IMR-90 (cell line): Measurements from ENCODE around the gene SH2D1B. TPM values are rescaled to one million over a fixed set of nuclear protein-coding genes. Genes with fewer than 3 reads are reported as not detected.

Experiments used
- ATAC-seq: fragments of 200-7000 bp; cut with Tn5 transposase; 2 replicates; pipeline ENCODE4 v1.9.1; 2020; ENCODE audit warnings: low read depth, mild to moderate bottlenecking, moderate library complexity
- BruUV-seq: library from RNA; stranded (reverse); fragments of 400-500 nt; replicated peaks from 2 replicates; lab custom pipeline; 2021; lab: Mats Ljungman, UMichigan
- CTCF ChIA-PET: fragments of 300-600 bp; formaldehyde crosslinking; extraction: SDS; loops from one replicate; lab custom pipeline; 2021; ENCODE audit warnings: antibody characterized with exemption; lab: Yijun Ruan, JAX
- POLR2A ChIA-PET: fragments of 300-600 bp; sonication (Branson Sonifier 250); formaldehyde crosslinking; loops from one replicate; lab custom pipeline; 2022; ENCODE audit warnings: antibody characterized with exemption; ENCODE audit not compliant: unreplicated experiment; lab: Charles Lee
- DNase-seq: peaks from one replicate; pipeline ENCODE4 v3.0.0; 2013
- H2AFZ ChIP-seq: replicated peaks from 2 replicates; pipeline ENCODE3; 2013; ENCODE audit warnings: low read length, mild to moderate bottlenecking; ENCODE audit not compliant: poor library complexity
- H2AK5ac ChIP-seq: 2 replicates; pipeline ENCODE4 v1.6.1; 2013; ENCODE audit warnings: low read depth, low read length, inconsistent platforms
- H2AK9ac ChIP-seq: replicated peaks from 2 replicates; pipeline ENCODE3; 2013; ENCODE audit warnings: mild to moderate bottlenecking, low read depth, low read length, moderate library complexity; ENCODE audit not compliant: poor library complexity
- H2BK120ac ChIP-seq: 2 replicates; pipeline ENCODE4 v1.6.1; 2013; ENCODE audit warnings: low read depth, low read length, inconsistent platforms
- H2BK15ac ChIP-seq: 3 replicates; pipeline ENCODE4 v1.6.1; 2013; ENCODE audit warnings: low read depth, low read length, inconsistent platforms
- H2BK20ac ChIP-seq: 2 replicates; pipeline ENCODE4 v1.6.1; 2013; ENCODE audit warnings: low read depth, mild to moderate bottlenecking, inconsistent platforms, low read length, moderate library complexity
- H2BK5ac ChIP-seq: 2 replicates; pipeline ENCODE4 v1.6.1; 2013; ENCODE audit warnings: mild to moderate bottlenecking, low read depth, low read length, inconsistent platforms; ENCODE audit not compliant: poor library complexity, severe bottlenecking
- H3K14ac ChIP-seq: replicated peaks from 2 replicates; pipeline ENCODE4 v1.6.1; 2013; ENCODE audit warnings: low read depth, low read length, inconsistent platforms
- H3K18ac ChIP-seq: 2 replicates; pipeline ENCODE4 v1.6.1; 2013; ENCODE audit warnings: low read depth, low read length, control low read depth
- H3K23ac ChIP-seq: 2 replicates; pipeline ENCODE4 v1.6.1; 2013; ENCODE audit warnings: low read depth, low read length, inconsistent platforms
- H3K27ac ChIP-seq: 2 replicates; pipeline ENCODE4 v1.5.1; 2013; ENCODE audit warnings: mild to moderate bottlenecking, control low read depth, low read length; ENCODE audit not compliant: insufficient read depth
- H3K27me3 ChIP-seq: 2 replicates; pipeline ENCODE4 v1.6.1; 2013; ENCODE audit warnings: low read length; ENCODE audit not compliant: control insufficient read depth, insufficient read depth
- H3K36me3 ChIP-seq: 2 replicates; pipeline ENCODE4 v1.6.1; 2013; ENCODE audit warnings: low read length, mixed read lengths; ENCODE audit not compliant: control insufficient read depth, insufficient read depth
- H3K4ac ChIP-seq: 2 replicates; pipeline ENCODE4 v1.6.1; 2013; ENCODE audit warnings: low read depth, low read length, inconsistent platforms
- H3K4me1 ChIP-seq: 2 replicates; pipeline ENCODE4 v1.6.1; 2013; ENCODE audit warnings: low read length, mixed read lengths; ENCODE audit not compliant: control insufficient read depth, insufficient read depth
- H3K4me2 ChIP-seq: 2 replicates; pipeline ENCODE4 v1.6.1; 2013; ENCODE audit warnings: low read depth, mild to moderate bottlenecking, control low read depth, low read length, moderate library complexity
- H3K4me3 ChIP-seq: 2 replicates; pipeline ENCODE4 v1.5.1; 2013; ENCODE audit warnings: low read depth, mild to moderate bottlenecking, control low read depth, low read length, moderate library complexity; ENCODE audit not compliant: insufficient read depth
- H3K56ac ChIP-seq: 2 replicates; pipeline ENCODE4 v1.6.1; 2013; ENCODE audit warnings: low read length, inconsistent platforms; ENCODE audit not compliant: insufficient read depth; ENCODE audit errors: extremely low read depth
- H3K79me1 ChIP-seq, 2 experiments: 2 replicates each; pipeline ENCODE4 v1.6.1; 2013; ENCODE audit warnings: low read length in 2 of 2, inconsistent platforms in 1 of 2, low read depth in 1 of 2
- H3K9ac ChIP-seq: 2 replicates; pipeline ENCODE4 v1.6.1; 2013; ENCODE audit warnings: low read depth, low read length, control low read depth
- H3K9me1 ChIP-seq: 2 replicates; pipeline ENCODE4 v1.6.1; 2013; ENCODE audit warnings: low read length, inconsistent platforms; ENCODE audit not compliant: insufficient read depth
- H3K9me3 ChIP-seq: 2 replicates; pipeline ENCODE4 v1.6.1; 2013; ENCODE audit warnings: low read length; ENCODE audit not compliant: control insufficient read depth, insufficient read depth
- H4K20me1 ChIP-seq: 2 replicates; pipeline ENCODE4 v1.6.1; 2013; ENCODE audit warnings: low read length, inconsistent platforms; ENCODE audit not compliant: insufficient read depth
- H4K5ac ChIP-seq: 2 replicates; pipeline ENCODE4 v1.6.1; 2013; ENCODE audit warnings: mild to moderate bottlenecking, low read depth, low read length, control low read depth
- H4K8ac ChIP-seq, 2 experiments: 2 replicates each; pipeline ENCODE4 v1.6.1; 2013; ENCODE audit warnings: low read depth in 2 of 2, low read length in 2 of 2, control low read depth in 1 of 2, inconsistent platforms in 1 of 2
- H4K91ac ChIP-seq: 2 replicates; pipeline ENCODE4 v1.6.1; 2013; ENCODE audit warnings: low read depth, low read length, inconsistent platforms; ENCODE audit not compliant: insufficient read depth
- BHLHE40 ChIP-seq: fragments of 150-350 bp; IDR thresholded peaks from 2 replicates; pipeline ENCODE4 v1.6.1; 2016; ENCODE audit warnings: mild to moderate bottlenecking, low read depth, low read length
- CEBPB ChIP-seq: IDR thresholded peaks from 2 replicates; pipeline ENCODE4 v1.6.1; 2012; ENCODE audit warnings: low read depth, low read length, improper control_type of control experiment
- CHD1 ChIP-seq: IDR thresholded peaks from 2 replicates; pipeline ENCODE4 v1.6.1; 2012; ENCODE audit warnings: low read depth, low read length, improper control_type of control experiment
- CTCF ChIP-seq: conservative IDR thresholded peaks from 2 replicates; pipeline ENCODE4 v1.5.1; 2012; ENCODE audit warnings: mild to moderate bottlenecking, low read depth, low read length, improper control_type of control experiment
- ELK1 ChIP-seq: fragments of 150-350 bp; IDR thresholded peaks from 2 replicates; pipeline ENCODE4 v1.6.1; 2016; ENCODE audit warnings: low read depth, mild to moderate bottlenecking, low read length, moderate library complexity, borderline replicate concordance
- MAFK ChIP-seq: IDR thresholded peaks from 2 replicates; pipeline ENCODE4 v1.6.1; 2012; ENCODE audit warnings: low read depth, low read length, improper control_type of control experiment
- MAZ ChIP-seq: IDR thresholded peaks from 2 replicates; pipeline ENCODE4 v1.6.1; 2012; ENCODE audit warnings: low read depth, mild to moderate bottlenecking, low read length, improper control_type of control experiment, moderate library complexity, borderline replicate concordance
- MXI1 ChIP-seq: IDR thresholded peaks from 2 replicates; pipeline ENCODE4 v1.6.1; 2012; ENCODE audit warnings: low read depth, mild to moderate bottlenecking, low read length, moderate library complexity, borderline replicate concordance
- NFE2L2 ChIP-seq: fragments of 150-350 bp; IDR thresholded peaks from 2 replicates; pipeline ENCODE4 v1.6.1; 2016; ENCODE audit warnings: low read depth, mild to moderate bottlenecking, low read length
- POLR2A ChIP-seq: IDR thresholded peaks from 2 replicates; pipeline ENCODE4 v1.6.1; 2012; ENCODE audit warnings: mild to moderate bottlenecking, low read depth, low read length
- RAD21 ChIP-seq: IDR thresholded peaks from 2 replicates; pipeline ENCODE4 v1.6.1; 2012; ENCODE audit warnings: low read length, improper control_type of control experiment
- RCOR1 ChIP-seq: IDR thresholded peaks from 2 replicates; pipeline ENCODE4 v1.6.1; 2012; ENCODE audit warnings: mild to moderate bottlenecking, low read length, improper control_type of control experiment; ENCODE audit not compliant: insufficient replicate concordance
- RFX5 ChIP-seq: IDR thresholded peaks from 2 replicates; pipeline ENCODE4 v1.8.0; 2012; ENCODE audit warnings: low read depth, mild to moderate bottlenecking, low read length, moderate library complexity
- SMC3 ChIP-seq: fragments of 150-350 bp; IDR thresholded peaks from 2 replicates; pipeline ENCODE4 v1.6.1; 2016; ENCODE audit warnings: low read depth, mild to moderate bottlenecking, antibody characterized with exemption, low read length, moderate library complexity
- USF2 ChIP-seq: fragments of 150-350 bp; IDR thresholded peaks from 2 replicates; pipeline ENCODE4 v1.6.1; 2017; ENCODE audit warnings: mild to moderate bottlenecking, antibody characterized with exemption, low read length, low read depth
- WGBS, 2 experiments: methylation state at CpG; one replicate each; pipeline versions ENCODE4 v1.1.5 to v1.1.7; 2013; ENCODE audit warnings: missing lambda C conversion rate in 2 of 2; ENCODE audit not compliant: insufficient read length in 1 of 2; ENCODE audit errors: extremely low coverage in 2 of 2; 5-methylcytosine and 5-hydroxymethylcytosine counted together
- dilution Hi-C: fragments of 300-500 bp; cut with HindIII; formaldehyde crosslinking; loops from one replicate; pipeline ENCODE4 v1.14.3; 2018; ENCODE audit warnings: low sequenced_read_pairs; ENCODE audit not compliant: unreplicated experiment
- in situ Hi-C: fragments of 300-500 bp; cut with MboI; formaldehyde crosslinking; loops from 3 replicates; pipeline ENCODE4 v1.14.3; 2019; ENCODE audit warnings: low sequenced_read_pairs, inconsistent platforms, mixed read lengths
- intact Hi-C: fragments of 100-400 bp; cut with micrococcal nuclease; formaldehyde crosslinking; loops from 2 replicates; pipeline ENCODE4 v1.10.0; 2022
- polyA plus RNA-seq, 3 experiments: library from polyadenylated mRNA; depleted of rRNA; stranded (reverse); fragments of >200 nt; gene quantifications; 2 replicates each; pipeline ENCODE4 v1.2.3, GENCODE V29; 2012; ENCODE audit warnings: low replicate concordance in 1 of 3
- total RNA-seq: library from RNA; depleted of rRNA; stranded (reverse); fragments of >200 nt; gene quantifications from 2 replicates; pipeline ENCODE4 v1.2.3, GENCODE V29; 2012

The SH2D1B gene
- total and polyA plus RNA-seq, 2 of the 4 experiments (the other 2 are of a cell fraction): 0.03 to 0.18 TPM

GRCh38 chr1:162407539-162407938 is 4.4 kb downstream of the SH2D1B start:
- no peak overlapping the region for H3K56ac ChIP-seq
- H3K9me3 ChIP-seq: no peaks in the 10 kb centered on the region
- no TSS peak for BruUV-seq
- ATAC-seq (no peak), DNase-seq (no peak)
- H3K14ac ChIP-seq: no peak overlapping the region
- no peaks in the 10 kb centered on the region; the same call in 1 of the 2 replicates for H3K4me1 ChIP-seq
- H3K9ac ChIP-seq: no peak overlapping the region
- no peak overlapping the region for H3K4me3 ChIP-seq
- H3K27me3 ChIP-seq: peaks cover 4% of the 10 kb centered on the region; the same call in 1 of the 2 replicates
- H2AK5ac ChIP-seq: no peak overlapping the region
- no peak overlapping the region for H2BK120ac ChIP-seq
- no peaks in the 10 kb centered on the region for H4K20me1 ChIP-seq
- TF ChIP-seq SMC3: no peak
- no peak for TF ChIP-seq CHD1
- TF ChIP-seq MAFK: no peak
- no peak for TF ChIP-seq CTCF
- TF ChIP-seq RFX5: no peak
- no peak for TF ChIP-seq USF2
- no peak for TF ChIP-seq MXI1
- no peak for TF ChIP-seq RCOR1
- no peak for TF ChIP-seq RAD21
- no peak for TF ChIP-seq MAZ
- TF ChIP-seq BHLHE40: no peak
- no peak for TF ChIP-seq POLR2A
- no peak for TF ChIP-seq CEBPB
- TF ChIP-seq ELK1: no peak
- TF ChIP-seq NFE2L2: no peak
- H3K27ac ChIP-seq: no peak overlapping the region
- no peak overlapping the region for H2AK9ac ChIP-seq
- H2BK20ac ChIP-seq: no peak overlapping the region
- H3K36me3 ChIP-seq: no peaks in the 10 kb centered on the region
- no peak overlapping the region for H4K5ac ChIP-seq
- intact Hi-C loops: no loop called here
- H3K4me2 ChIP-seq: no peak overlapping the region
- H2BK15ac ChIP-seq: no peak overlapping the region
- POLR2A ChIA-PET: no interaction called here
- no peak overlapping the region for H3K18ac ChIP-seq
- H4K91ac ChIP-seq: no peak overlapping the region
- H3K9me1 ChIP-seq: no peaks in the 10 kb centered on the region
- H3K79me1 ChIP-seq: no peaks in the 10 kb centered on the region
- H2AFZ ChIP-seq: no peak overlapping the region
- WGBS, 2 experiments: no CpG with 5 or more reads among the region's 1 CpG
- H4K8ac ChIP-seq: no peak overlapping the region
- H2BK5ac ChIP-seq: no peak overlapping the region
- in situ Hi-C loops: no loop called here
- H3K23ac ChIP-seq: no peak overlapping the region
- CTCF ChIA-PET: no interaction called here
- no peak overlapping the region for H3K4ac ChIP-seq
- dilution Hi-C loops: no loop called here
